Measurements from ENCODE around the gene INSC. TPM values are rescaled to one million over a fixed set of nuclear protein-coding genes. Genes with fewer than 3 reads are reported as not detected.

The INSC gene
- total and polyA plus RNA-seq, 9 donors: 0.10 to 0.38 (median 0.21) TPM; not detected in 3

DNA sequence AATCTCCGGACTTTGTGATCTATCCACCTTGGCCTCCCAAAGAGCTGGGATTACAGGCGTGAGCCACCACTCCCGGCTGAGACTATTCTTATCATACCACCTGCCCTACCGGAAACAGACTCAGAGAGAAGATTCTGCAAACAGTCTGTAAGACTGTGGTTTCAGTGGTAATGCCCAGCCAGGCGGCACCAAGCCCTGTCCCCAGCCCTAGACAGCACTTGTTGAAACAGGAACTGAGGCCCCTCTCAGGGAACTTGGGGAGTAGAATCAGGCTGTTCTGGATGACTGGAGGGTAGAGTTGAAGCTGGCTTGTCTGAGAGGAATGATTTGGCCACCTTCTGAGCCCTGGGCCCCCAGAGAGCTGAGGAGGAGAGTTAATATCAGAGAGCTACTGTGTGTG is 1.3 kb upstream of the INSC start:
- Histone ChIP-seq H3K4me1 (ENCODE audit: insufficient read depth) (no peaks in the 10 kb centered on the region), H3K27ac (no peak overlapping the region), H3K9me3 (no peaks in the 10 kb centered on the region), H3K27me3 (no peaks in the 10 kb centered on the region), H3K4me3 (no peak overlapping the region), H3K36me3 (no peaks in the 10 kb centered on the region)
- TF ChIP-seq, protein P1, sequence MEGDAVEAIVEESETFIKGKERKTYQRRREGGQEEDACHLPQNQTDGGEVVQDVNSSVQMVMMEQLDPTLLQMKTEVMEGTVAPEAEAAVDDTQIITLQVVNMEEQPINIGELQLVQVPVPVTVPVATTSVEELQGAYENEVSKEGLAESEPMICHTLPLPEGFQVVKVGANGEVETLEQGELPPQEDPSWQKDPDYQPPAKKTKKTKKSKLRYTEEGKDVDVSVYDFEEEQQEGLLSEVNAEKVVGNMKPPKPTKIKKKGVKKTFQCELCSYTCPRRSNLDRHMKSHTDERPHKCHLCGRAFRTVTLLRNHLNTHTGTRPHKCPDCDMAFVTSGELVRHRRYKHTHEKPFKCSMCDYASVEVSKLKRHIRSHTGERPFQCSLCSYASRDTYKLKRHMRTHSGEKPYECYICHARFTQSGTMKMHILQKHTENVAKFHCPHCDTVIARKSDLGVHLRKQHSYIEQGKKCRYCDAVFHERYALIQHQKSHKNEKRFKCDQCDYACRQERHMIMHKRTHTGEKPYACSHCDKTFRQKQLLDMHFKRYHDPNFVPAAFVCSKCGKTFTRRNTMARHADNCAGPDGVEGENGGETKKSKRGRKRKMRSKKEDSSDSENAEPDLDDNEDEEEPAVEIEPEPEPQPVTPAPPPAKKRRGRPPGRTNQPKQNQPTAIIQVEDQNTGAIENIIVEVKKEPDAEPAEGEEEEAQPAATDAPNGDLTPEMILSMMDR (IDR thresholded peaks at IDR 0.05): no peak
- TF ChIP-seq EP300 (IDR thresholded peaks at IDR 0.05) (no peak), POLR2A (IDR thresholded peaks at IDR 0.05) (no peak)
- DNase-seq: no peak
- intact Hi-C loops (cut with DNase I): no loop called here
- 83 to 90% (median 87%) methylated on average over 5 of the region's 5 CpGs for WGBS, 3 donors

DNA sequence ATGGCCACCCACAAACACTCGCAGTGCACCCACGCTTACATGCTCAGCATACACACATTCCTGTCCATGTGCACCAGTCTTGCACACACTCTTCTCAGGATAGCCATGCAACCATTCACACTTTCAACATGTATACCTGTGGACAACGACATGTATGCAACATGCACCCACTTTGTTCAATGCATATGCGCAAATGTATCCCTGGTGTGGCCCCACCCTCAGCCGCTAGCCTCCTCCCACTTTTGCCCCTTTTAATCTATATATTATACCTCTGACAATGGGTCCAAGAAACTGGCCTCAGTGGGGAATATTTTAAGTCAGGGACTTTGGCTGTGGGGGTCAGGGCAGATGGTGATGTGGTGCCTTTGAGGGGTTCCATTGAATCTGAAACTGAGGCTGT is 963 bp downstream of the INSC start:
- Histone ChIP-seq H3K4me1 (ENCODE audit: insufficient read depth) (no peaks in the 10 kb centered on the region), H3K27me3 (no peaks in the 10 kb centered on the region), H3K36me3 (no peaks in the 10 kb centered on the region), H3K9me3 (no peaks in the 10 kb centered on the region), H3K4me3 (no peak overlapping the region), H3K27ac (no peak overlapping the region)
- 91 to 94% (median 91%) methylated on average over 5 of the region's 5 CpGs for WGBS, 3 donors
- TF ChIP-seq POLR2A (IDR thresholded peaks at IDR 0.05): no peak
- TF ChIP-seq EP300 (IDR thresholded peaks at IDR 0.05): no peak
- TF ChIP-seq, protein P1 (IDR thresholded peaks at IDR 0.05): no peak
- DNase-seq: no peak
- intact Hi-C loops (cut with DNase I): no loop called here

DNA sequence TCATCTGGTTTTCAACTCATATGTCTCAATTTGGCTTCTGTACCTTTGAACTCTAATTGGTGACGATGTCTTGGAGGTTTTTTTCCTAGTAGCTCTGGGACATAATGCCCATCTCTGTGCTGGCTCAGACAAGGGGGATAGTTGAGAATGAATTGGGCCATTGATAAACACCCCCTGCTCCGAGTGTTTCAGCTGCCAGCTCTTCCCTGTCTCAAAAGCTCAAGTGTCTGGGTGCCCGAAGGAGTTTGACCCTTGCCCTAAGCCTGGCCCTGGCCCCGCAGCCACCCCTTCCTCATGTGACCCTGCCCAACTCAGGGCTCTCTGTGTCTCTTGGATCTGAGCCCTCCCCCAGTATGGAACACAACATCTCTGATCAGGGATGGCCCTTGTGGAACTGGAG is 3.0 kb downstream of the INSC start:
- H3K27ac ChIP-seq: no peak overlapping the region
- H3K36me3 ChIP-seq: no peaks in the 10 kb centered on the region
- H3K9me3 ChIP-seq: no peaks in the 10 kb centered on the region
- TF ChIP-seq, protein P1 (IDR thresholded peaks at IDR 0.05): no peak
- TF ChIP-seq EP300 (IDR thresholded peaks at IDR 0.05) (no peak), POLR2A (IDR thresholded peaks at IDR 0.05) (no peak)
- intact Hi-C loops (cut with DNase I): no loop called here
- H3K27me3 ChIP-seq: no peaks in the 10 kb centered on the region
- no peak for DNase-seq
- no peak overlapping the region for H3K4me3 ChIP-seq
- 73 to 77% (median 76%) methylated on average over 4 of the region's 4 CpGs for WGBS, 3 donors
- no peaks in the 10 kb centered on the region for H3K4me1 ChIP-seq (ENCODE audit: insufficient read depth)

DNA sequence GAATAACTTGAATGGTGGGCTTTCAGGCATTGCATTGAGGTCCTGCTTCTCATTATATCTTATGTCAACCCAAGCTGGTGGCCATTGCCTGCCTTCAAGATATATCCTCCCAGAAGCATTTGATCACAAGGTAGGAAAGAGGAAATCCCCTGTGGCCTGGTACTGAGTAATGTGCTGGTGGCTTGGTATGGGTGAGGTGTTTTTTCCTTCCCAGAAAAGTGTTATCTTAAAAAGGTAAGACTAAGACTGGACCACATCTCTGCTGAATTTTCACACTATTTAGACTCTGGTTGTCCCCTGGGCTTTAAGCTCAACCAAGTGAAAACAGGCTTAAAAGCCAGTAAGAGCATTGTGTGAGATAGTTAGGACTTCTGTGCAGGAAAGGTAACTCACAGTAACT is 3.7 kb downstream of the INSC start:
- H3K27me3 ChIP-seq: no peaks in the 10 kb centered on the region
- intact Hi-C loops (cut with DNase I): no loop called here
- no peak for DNase-seq

More for the DNA sequence above, 3.7 kb downstream of the INSC start:
- Histone ChIP-seq H3K9me3 (no peaks in the 10 kb centered on the region), H3K4me3 (no peak overlapping the region), H3K36me3 (no peaks in the 10 kb centered on the region), H3K27ac (no peak overlapping the region), H3K4me1 (ENCODE audit: insufficient read depth) (no peaks in the 10 kb centered on the region)
- TF ChIP-seq POLR2A (IDR thresholded peaks at IDR 0.05): no peak
- TF ChIP-seq, protein P1 (IDR thresholded peaks at IDR 0.05): no peak
- no peak for TF ChIP-seq EP300 (IDR thresholded peaks at IDR 0.05)

All from ovary (tissue), 9 donors.